Keratinocyte (primary cell): ENCODE measurements around the gene PTOV1. TPM values are rescaled to one million over a fixed set of nuclear protein-coding genes. Genes with fewer than 3 reads are reported as not detected.

Source experiments
- DNase-seq: peaks from one replicate; pipeline ENCODE4 v3.0.0-alpha.2; 2011; ENCODE audit warnings: low read depth, missing footprints, low spot score
- FAIRE-seq: peaks from 2 replicates; lab custom pipeline; 2011; peaks lifted over from hg19 to GRCh38; lab: Jason Lieb, UNC
- H2AFZ ChIP-seq: 2 replicates; pipeline ENCODE4 v1.6.0; 2012; ENCODE audit warnings: low read length, control low read depth, inconsistent platforms; ENCODE audit not compliant: control insufficient read depth
- H3K27ac ChIP-seq: 2 replicates; pipeline ENCODE4 v1.5.1; 2011; ENCODE audit warnings: low read length; ENCODE audit not compliant: control insufficient read depth, insufficient read depth
- H3K27me3 ChIP-seq: 3 replicates; pipeline ENCODE4 v1.6.0; 2011; ENCODE audit warnings: low read length; ENCODE audit not compliant: control insufficient read depth, insufficient read depth; ENCODE audit errors: extremely low read depth
- H3K36me3 ChIP-seq, 2 experiments: 2 replicates in 1 of 2; 3 replicates in 1 of 2; pipeline ENCODE4 v1.5.1; 2011; ENCODE audit warnings: low read length in 2 of 2, mild to moderate bottlenecking in 1 of 2; ENCODE audit not compliant: control insufficient read depth in 2 of 2, insufficient read depth in 2 of 2; ENCODE audit errors: extremely low read depth in 1 of 2
- H3K4me1 ChIP-seq: 3 replicates; pipeline ENCODE4 v1.5.1; 2011; ENCODE audit warnings: low read length; ENCODE audit not compliant: control insufficient read depth, insufficient read depth; ENCODE audit errors: extremely low read depth
- H3K4me2 ChIP-seq: 3 replicates; pipeline ENCODE4 v1.6.0; 2011; ENCODE audit warnings: low read depth, low read length; ENCODE audit not compliant: control insufficient read depth, insufficient read depth; ENCODE audit errors: extremely low read depth
- H3K4me3 ChIP-seq, 3 experiments: fragments of 200-600 bp in 1 of 3; sonication (generic) in 1 of 3; 2 replicates in 2 of 3; 3 replicates in 1 of 3; pipeline ENCODE4 v1.5.1; 2011 to 2016; ENCODE audit warnings: low read length in 3 of 3, mild to moderate bottlenecking in 3 of 3, control low read depth in 2 of 3, inconsistent platforms in 1 of 3, low read depth in 1 of 3, mixed read lengths in 1 of 3, mixed run types in 1 of 3, moderate library complexity in 1 of 3; ENCODE audit not compliant: control insufficient read depth in 2 of 3, insufficient read depth in 2 of 3; ENCODE audit errors: extremely low read depth in 1 of 3
- H3K79me2 ChIP-seq: 2 replicates; pipeline ENCODE4 v1.6.0; 2012; ENCODE audit warnings: low read length; ENCODE audit not compliant: control insufficient read depth, insufficient read depth
- H3K9ac ChIP-seq: 3 replicates; pipeline ENCODE4 v1.6.0; 2011; ENCODE audit warnings: low read length; ENCODE audit not compliant: control insufficient read depth, insufficient read depth; ENCODE audit errors: extremely low read depth
- H3K9me1 ChIP-seq: 3 replicates; pipeline ENCODE4 v1.6.0; 2011; ENCODE audit warnings: low read length; ENCODE audit not compliant: control insufficient read depth, insufficient read depth; ENCODE audit errors: extremely low read depth
- H3K9me3 ChIP-seq: 2 replicates; pipeline ENCODE4 v1.5.1; 2012; ENCODE audit warnings: low read depth, low read length; ENCODE audit not compliant: control insufficient read depth
- H4K20me1 ChIP-seq: 3 replicates; pipeline ENCODE4 v1.6.0; 2011; ENCODE audit warnings: low read length; ENCODE audit not compliant: control insufficient read depth, insufficient read depth; ENCODE audit errors: extremely low read depth
- EZH2 ChIP-seq: IDR thresholded peaks from one replicate; pipeline ENCODE4 v1.6.1; 2012; ENCODE audit warnings: inconsistent platforms, mild to moderate bottlenecking, low read length, moderate library complexity
- dilution Hi-C: fragments of 300-500 bp; cut with MboI; formaldehyde crosslinking; loops from one replicate; pipeline ENCODE4 v1.7.0; 2020; ENCODE audit warnings: low sequenced_read_pairs; ENCODE audit not compliant: extremely low pct_ligation_motif_present
- polyA plus RNA-seq, 5 experiments: library from polyadenylated mRNA; depleted of rRNA in 3 of 5; stranded (reverse) in 3 of 5; stranded (forward) in 1 of 5; unstranded in 1 of 5; fragments of >200 nt; gene quantifications; 1 replicate in 1 of 5; 2 replicates in 3 of 5; 3 replicates in 1 of 5; pipeline versions ENCODE4 v1.2.1 to v1.2.3, GENCODE V29; 2011 to 2012; ENCODE audit warnings: missing spikeins in 2 of 5, low read depth in 1 of 5, low replicate concordance in 1 of 5
- TF ChIP-seq, protein P1 (sequence below), 3 experiments: IDR thresholded peaks in 1 of 3; conservative IDR thresholded peaks in 1 of 3; optimal IDR thresholded peaks in 1 of 3; 2 replicates in 2 of 3; 3 replicates in 1 of 3; pipeline versions ENCODE3 to v1.5.1; 2011; ENCODE audit warnings: low read length in 3 of 3, mild to moderate bottlenecking in 3 of 3, moderate library complexity in 2 of 3, control low read depth in 1 of 3, inconsistent platforms in 1 of 3; ENCODE audit not compliant: insufficient read depth in 2 of 3; ENCODE audit errors: extremely low read depth in 1 of 3

The PTOV1 gene
- polyA plus RNA-seq, 1 donor (not counting 4 experiments of a cell fraction or from before 2014, with no cell fraction given), result 22.9 TPM

- no peaks in the 10 kb centered on the region for H3K9me1 ChIP-seq
- peaks cover 23% of the 10 kb centered on the region for H3K4me1 ChIP-seq
- no peak overlapping the region for H3K4me3 ChIP-seq
- no peaks in the 10 kb centered on the region for H3K9me3 ChIP-seq
- no peaks in the 10 kb centered on the region for H4K20me1 ChIP-seq
- dilution Hi-C loops, result no loop called here
- H3K27me3 ChIP-seq, result no peaks in the 10 kb centered on the region
- TF ChIP-seq EZH2, result no peak
- TF ChIP-seq, protein P1, sequence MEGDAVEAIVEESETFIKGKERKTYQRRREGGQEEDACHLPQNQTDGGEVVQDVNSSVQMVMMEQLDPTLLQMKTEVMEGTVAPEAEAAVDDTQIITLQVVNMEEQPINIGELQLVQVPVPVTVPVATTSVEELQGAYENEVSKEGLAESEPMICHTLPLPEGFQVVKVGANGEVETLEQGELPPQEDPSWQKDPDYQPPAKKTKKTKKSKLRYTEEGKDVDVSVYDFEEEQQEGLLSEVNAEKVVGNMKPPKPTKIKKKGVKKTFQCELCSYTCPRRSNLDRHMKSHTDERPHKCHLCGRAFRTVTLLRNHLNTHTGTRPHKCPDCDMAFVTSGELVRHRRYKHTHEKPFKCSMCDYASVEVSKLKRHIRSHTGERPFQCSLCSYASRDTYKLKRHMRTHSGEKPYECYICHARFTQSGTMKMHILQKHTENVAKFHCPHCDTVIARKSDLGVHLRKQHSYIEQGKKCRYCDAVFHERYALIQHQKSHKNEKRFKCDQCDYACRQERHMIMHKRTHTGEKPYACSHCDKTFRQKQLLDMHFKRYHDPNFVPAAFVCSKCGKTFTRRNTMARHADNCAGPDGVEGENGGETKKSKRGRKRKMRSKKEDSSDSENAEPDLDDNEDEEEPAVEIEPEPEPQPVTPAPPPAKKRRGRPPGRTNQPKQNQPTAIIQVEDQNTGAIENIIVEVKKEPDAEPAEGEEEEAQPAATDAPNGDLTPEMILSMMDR (optimal IDR thresholded peaks at IDR 0.05 in 1 of 3, IDR thresholded peaks at IDR 0.05 in 1 of 3, conservative IDR thresholded peaks at IDR 0.05 in 1 of 3; ENCODE audit: extremely low read depth in 1 of 3, insufficient read depth in 2 of 3, low read length in 3 of 3), result no peak
- H3K9ac ChIP-seq, result peak overlapping the region; percentile 97
- no peak overlapping the region for H2AFZ ChIP-seq
- FAIRE-seq (no peak), DNase-seq (no peak)
- H3K4me2 ChIP-seq, result peak overlapping the region; percentile 80
- H3K79me2 ChIP-seq, result peaks cover 25% of the 10 kb centered on the region
- peak overlapping the region; percentile 71 for H3K27ac ChIP-seq
- H3K36me3 ChIP-seq, result peaks cover 0 to 5% of the 10 kb centered on the region in 2 experiments
Measured at GRCh38 chr19:49816590-49816989, 34.4 kb upstream of the PTOV1 start.

DNA sequence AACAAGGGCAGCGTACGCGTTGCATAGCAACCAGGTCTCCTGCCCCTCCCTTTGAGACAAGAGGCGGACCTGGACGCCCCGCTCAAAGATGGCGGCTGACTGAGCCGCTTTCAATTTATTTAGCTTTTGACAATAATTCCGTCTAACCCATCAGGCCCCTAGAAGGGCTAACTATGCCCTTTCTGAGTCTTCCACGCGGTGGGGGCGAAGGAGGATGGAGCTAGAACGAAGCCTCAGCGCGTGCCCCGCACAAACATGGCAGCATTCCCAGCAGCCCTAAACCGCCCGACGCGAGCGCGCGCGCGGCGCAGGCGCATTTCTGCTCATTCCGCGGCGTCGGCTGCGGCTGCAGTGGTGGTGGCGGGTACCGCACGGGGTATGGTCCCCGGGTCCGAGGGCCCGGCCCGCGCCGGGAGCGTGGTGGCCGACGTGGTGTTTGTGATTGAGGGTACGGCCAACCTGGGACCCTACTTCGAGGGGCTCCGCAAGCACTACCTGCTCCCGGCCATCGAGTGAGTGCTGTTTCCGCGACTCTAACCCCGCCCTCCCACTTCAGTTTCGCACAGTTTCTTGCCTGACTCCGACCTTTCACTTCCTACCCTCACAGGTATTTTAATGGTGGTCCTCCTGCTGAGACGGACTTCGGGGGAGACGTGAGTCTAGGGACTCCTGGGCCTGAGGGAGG, 32.9 kb upstream of the PTOV1 start, which contains the start of gene MED25:
Gene MED25, plus strand, starts transcription at position 326 of the 685 bp plus-strand sequence. Its CDS starts 53 bp downstream, at position 379.
- H2AFZ ChIP-seq, result peak within 1 kb of the TSS; percentile 98
- DNase-seq, result no peak
- peak within 1 kb of the TSS; percentile 84 to 99 (median 98) for H3K4me3 ChIP-seq
- dilution Hi-C loops, result no loop called here
- H3K4me1 ChIP-seq, result peaks cover 18% of the 10 kb centered on the region
- H3K27me3 ChIP-seq, result no peaks in the 10 kb centered on the region
- H4K20me1 ChIP-seq, result no peaks in the 10 kb centered on the region
- peaks cover 3 to 6% of the 10 kb centered on the region in 2 experiments for H3K36me3 ChIP-seq
- peak within 1 kb of the TSS; percentile 97 for H3K9ac ChIP-seq
- TF ChIP-seq, protein P1 (optimal IDR thresholded peaks at IDR 0.05 in 1 of 3, IDR thresholded peaks at IDR 0.05 in 1 of 3, conservative IDR thresholded peaks at IDR 0.05 in 1 of 3; ENCODE audit: extremely low read depth in 1 of 3, insufficient read depth in 2 of 3, low read length in 3 of 3), result peak in 2 of 3 experiments; percentile 8 to 32
- TF ChIP-seq EZH2, result no peak
- no peaks in the 10 kb centered on the region for H3K9me3 ChIP-seq
- no peaks in the 10 kb centered on the region for H3K9me1 ChIP-seq
- peaks cover 29% of the 10 kb centered on the region for H3K79me2 ChIP-seq
- FAIRE-seq, result no peak
- H3K4me2 ChIP-seq, result peak within 1 kb of the TSS; percentile 80
- peak within 1 kb of the TSS; percentile 99 for H3K27ac ChIP-seq
